OCI-LY7 (cell line): ENCODE data around the gene RAPGEF6. TPM values are rescaled to one million over a fixed set of nuclear protein-coding genes. Genes with fewer than 3 reads are reported as not detected.

Experiments used
- BruUV-seq: library from RNA; stranded (reverse); fragments of 400-500 nt; replicated peaks from 2 replicates; lab custom pipeline; 2021; lab: Mats Ljungman, UMichigan
- CTCF ChIA-PET: fragments of 300-600 bp; sonication (Branson Sonifier 250); formaldehyde crosslinking; loops from one replicate; lab custom pipeline; 2022; ENCODE audit warnings: antibody characterized with exemption; ENCODE audit not compliant: unreplicated experiment; lab: Charles Lee
- POLR2A ChIA-PET: fragments of 300-600 bp; sonication (Branson Sonifier 250); formaldehyde crosslinking; loops from one replicate; lab custom pipeline; 2022; ENCODE audit warnings: antibody characterized with exemption; lab: Charles Lee
- DNase-seq: peaks from one replicate; pipeline ENCODE4 v3.0.0-alpha.2; 2015; ENCODE audit warnings: low spot score
- H2AFZ ChIP-seq: fragments of 200-600 bp; sonication (generic), shearing (Covaris generic); 2 replicates; pipeline ENCODE4 v1.6.1; 2014; ENCODE audit warnings: mild to moderate bottlenecking, antibody characterized with exemption, low read length, moderate library complexity
- H3K27ac ChIP-seq: fragments of 200-600 bp; sonication (generic); 2 replicates; pipeline ENCODE4 v1.5.1; 2014; ENCODE audit warnings: mixed run types, low read depth, mild to moderate bottlenecking, moderate library complexity, low read length, inconsistent platforms; ENCODE audit not compliant: poor library complexity, severe bottlenecking
- H3K36me3 ChIP-seq: fragments of 200-600 bp; sonication (generic); 2 replicates; pipeline ENCODE4 v1.6.1; 2014; ENCODE audit warnings: mild to moderate bottlenecking, antibody characterized with exemption, low read length, moderate library complexity, mixed read lengths; ENCODE audit not compliant: insufficient read depth
- H3K4me1 ChIP-seq: fragments of 200-600 bp; sonication (generic); 2 replicates; pipeline ENCODE4 v1.5.1; 2014; ENCODE audit warnings: mild to moderate bottlenecking, low read length; ENCODE audit not compliant: insufficient read depth, poor library complexity, severe bottlenecking
- H3K4me2 ChIP-seq: fragments of 200-600 bp; sonication (generic); 2 replicates; pipeline ENCODE4 v1.6.1; 2014; ENCODE audit warnings: mild to moderate bottlenecking, low read length
- H3K4me3 ChIP-seq: fragments of 200-600 bp; sonication (generic); 2 replicates; pipeline ENCODE4 v1.5.1; 2014; ENCODE audit warnings: mild to moderate bottlenecking, low read depth, low read length; ENCODE audit not compliant: poor library complexity, severe bottlenecking
- H3K79me2 ChIP-seq: fragments of 200-600 bp; sonication (generic); 2 replicates; pipeline ENCODE4 v1.6.1; 2016; ENCODE audit warnings: low read depth, mild to moderate bottlenecking, low read length, moderate library complexity, mixed read lengths; ENCODE audit not compliant: insufficient read depth
- H3K9me2 ChIP-seq: fragments of 200-600 bp; sonication (generic); 2 replicates; pipeline ENCODE4 v1.6.1; 2016; ENCODE audit warnings: mild to moderate bottlenecking, low read length, mixed read lengths; ENCODE audit not compliant: insufficient read depth
- H3K9me3 ChIP-seq: fragments of 200-600 bp; sonication (generic); 2 replicates; pipeline ENCODE4 v1.6.1; 2014; ENCODE audit warnings: mild to moderate bottlenecking, mixed run types, low read length, mixed read lengths
- H4K20me1 ChIP-seq: fragments of 200-600 bp; sonication (generic); 2 replicates; pipeline ENCODE4 v1.6.1; 2014; ENCODE audit warnings: mild to moderate bottlenecking, antibody characterized with exemption, low read length, moderate library complexity, mixed read lengths; ENCODE audit not compliant: insufficient read depth
- CTCF ChIP-seq: fragments of 200-600 bp; sonication (generic); conservative IDR thresholded peaks from 2 replicates; pipeline ENCODE4 v1.5.1; 2014; ENCODE audit warnings: mild to moderate bottlenecking, antibody characterized with exemption, low read length, moderate library complexity, mixed read lengths
- EZH2phosphoT487 ChIP-seq: fragments of 200-600 bp; sonication (generic); IDR thresholded peaks from 2 replicates; pipeline ENCODE4 v1.6.1; 2018; ENCODE audit warnings: low read depth, borderline replicate concordance, mild to moderate bottlenecking, mixed run types, antibody characterized with exemption, low read length, moderate library complexity, mixed read lengths
- intact Hi-C: fragments of 100-400 bp; cut with micrococcal nuclease; formaldehyde crosslinking; loops from one replicate; pipeline ENCODE4 v1.10.0; 2022; ENCODE audit not compliant: unreplicated experiment
- total RNA-seq, 2 experiments: library from RNA; depleted of rRNA in 1 of 2; stranded (reverse); fragments of >200 nt in 1 of 2; shearing (Covaris generic) in 1 of 2; gene quantifications; 2 replicates each; pipeline ENCODE4 v1.2.3, GENCODE V29; 2014 to 2022

Gene RAPGEF6
- total RNA-seq, 2 experiments from 2014 or later, result 39.6 to 50.8 TPM

- BruUV-seq, result no TSS peak
- Histone ChIP-seq H3K4me3 (no peak overlapping the region), H4K20me1 (no peaks in the 10 kb centered on the region; the same call in 1 of the 2 replicates), H3K36me3 (peaks cover 99% of the 10 kb centered on the region), H3K27ac (no peak overlapping the region), H3K79me2 (no peaks in the 10 kb centered on the region), H3K4me2 (no peak overlapping the region), H2AFZ (no peak overlapping the region), H3K9me2 (no peaks in the 10 kb centered on the region), H3K9me3 (no peaks in the 10 kb centered on the region), H3K4me1 (no peaks in the 10 kb centered on the region)
- ChIA-PET CTCF (no interaction called here), POLR2A (no interaction called here)
- no peak for TF ChIP-seq CTCF
- no peak for TF ChIP-seq EZH2phosphoT487
- DNase-seq, result no peak
- intact Hi-C loops, result no loop called here
Measured at GRCh38 chr5:131433109-131433508, 201.9 kb downstream of the RAPGEF6 start.

GRCh38 chr5:131431794-131432193 lies 203.2 kb downstream of the RAPGEF6 start:
- H3K4me2 ChIP-seq, result no peak overlapping the region
- ChIA-PET POLR2A (no interaction called here), CTCF (no interaction called here)
- no peak overlapping the region for H2AFZ ChIP-seq
- no peaks in the 10 kb centered on the region for H3K9me3 ChIP-seq
- DNase-seq, result no peak
- no peaks in the 10 kb centered on the region; the same call in 1 of the 2 replicates for H4K20me1 ChIP-seq
- TF ChIP-seq EZH2phosphoT487 (no peak), CTCF (no peak)
- H3K27ac ChIP-seq, result no peak overlapping the region
- no peaks in the 10 kb centered on the region for H3K9me2 ChIP-seq
- H3K79me2 ChIP-seq, result no peaks in the 10 kb centered on the region
- no peak overlapping the region for H3K4me3 ChIP-seq
- no TSS peak for BruUV-seq
- H3K36me3 ChIP-seq, result peaks cover 99% of the 10 kb centered on the region
- H3K4me1 ChIP-seq, result no peaks in the 10 kb centered on the region
- intact Hi-C loops, result no loop called here

- no peaks in the 10 kb centered on the region for H3K4me1 ChIP-seq
- H3K9me2 ChIP-seq, result no peaks in the 10 kb centered on the region
- H3K4me3 ChIP-seq, result no peak overlapping the region
- H3K9me3 ChIP-seq, result no peaks in the 10 kb centered on the region
- H3K36me3 ChIP-seq, result peaks cover 99% of the 10 kb centered on the region
- no peak overlapping the region for H3K27ac ChIP-seq
- ChIA-PET POLR2A (interaction anchor here (0.6 to 0.7 kb wide), 2 partner anchors 72 to 576 kb away, joined by 3 to 4 read pairs; no protein-coding TSS in a partner anchor), CTCF (no interaction called here)
- no peak overlapping the region for H2AFZ ChIP-seq
- no peak for DNase-seq
- TF ChIP-seq CTCF (no peak), EZH2phosphoT487 (no peak)
- H4K20me1 ChIP-seq, result no peaks in the 10 kb centered on the region; the same call in 1 of the 2 replicates
- intact Hi-C loops, result no loop called here
- no peaks in the 10 kb centered on the region for H3K79me2 ChIP-seq
- no peak overlapping the region for H3K4me2 ChIP-seq
- no TSS peak for BruUV-seq
Measured at GRCh38 chr5:131430794-131431193, 204.2 kb downstream of the RAPGEF6 start.
